Mesodermal cell (in vitro differentiated cells): ENCODE measurements around the gene ENO1.
"Not testable (repeated sequence)": the region's sequence is repeated elsewhere in the genome, so short reads cannot be mapped to it uniquely, and the experiment has no call there.

Source experiments
- H3K27ac ChIP-seq: 2 replicates; pipeline ENCODE4 v1.7.0; 2013; ENCODE audit warnings: mild to moderate bottlenecking, low read depth, low read length, moderate library complexity; ENCODE audit not compliant: severe bottlenecking
- H3K36me3 ChIP-seq: 2 replicates; pipeline ENCODE4 v1.7.1; 2013; ENCODE audit warnings: mild to moderate bottlenecking, low read length, moderate library complexity; ENCODE audit not compliant: control insufficient read depth, insufficient read depth
- H3K4me1 ChIP-seq: one replicate; pipeline ENCODE4 v1.7.1; 2013; ENCODE audit warnings: mild to moderate bottlenecking, low read length; ENCODE audit not compliant: insufficient read depth, control insufficient read depth, poor library complexity, severe bottlenecking
- H3K4me3 ChIP-seq: 2 replicates; pipeline ENCODE4 v1.7.0; 2013; ENCODE audit warnings: low read length, control low read depth, mild to moderate bottlenecking; ENCODE audit not compliant: insufficient read depth, poor library complexity, severe bottlenecking; ENCODE audit errors: extremely low read depth
- H3K9me3 ChIP-seq: 2 replicates; pipeline ENCODE4 v1.7.1; 2013; ENCODE audit warnings: mild to moderate bottlenecking, low read length, moderate library complexity; ENCODE audit not compliant: control insufficient read depth
- WGBS, 2 experiments: methylation state at CpG; one replicate each; pipeline ENCODE4 v1.1.5; 2013; ENCODE audit warnings: missing lambda C conversion rate in 2 of 2; ENCODE audit not compliant: insufficient coverage in 2 of 2; 5-methylcytosine and 5-hydroxymethylcytosine counted together

Gene ENO1

GRCh38 chr1:8896775-8897174 lies 18.3 kb upstream of the ENO1 start:
- H3K4me1 ChIP-seq, H3K4me3 ChIP-seq, H3K27ac ChIP-seq, H3K9me3 ChIP-seq, H3K36me3 ChIP-seq: not testable (repeated sequence)
- WGBS, 2 experiments = 76 to 89% methylated on average over 3 of the region's 3 CpGs

GRCh38 chr1:8892026-8892425 lies 13.5 kb upstream of the ENO1 start:
- H3K36me3 ChIP-seq = no peaks in the 10 kb centered on the region
- H3K27ac ChIP-seq = no peak overlapping the region
- WGBS, 2 experiments = 87 to 94% methylated on average over 5 to 6 of the region's 6 CpGs
- peaks cover 8% of the 10 kb centered on the region for H3K4me1 ChIP-seq
- H3K4me3 ChIP-seq = no peak overlapping the region
- H3K9me3 ChIP-seq = no peaks in the 10 kb centered on the region

GRCh38 chr1:8891401-8891800 lies 12.9 kb upstream of the ENO1 start:
- Histone ChIP-seq H3K4me1 (peaks cover 8% of the 10 kb centered on the region), H3K9me3 (no peaks in the 10 kb centered on the region), H3K36me3 (no peaks in the 10 kb centered on the region), H3K4me3 (no peak overlapping the region), H3K27ac (no peak overlapping the region)
- 84 to 100% methylated on average over 2 of the region's 3 CpGs for WGBS, 2 experiments

- 89 to 95% methylated on average over 8 to 12 of the region's 18 CpGs for WGBS, 2 experiments
- H3K36me3 ChIP-seq = no peaks in the 10 kb centered on the region
- H3K9me3 ChIP-seq = no peaks in the 10 kb centered on the region
- H3K27ac ChIP-seq = no peak overlapping the region
- H3K4me3 ChIP-seq = no peak overlapping the region
- peaks cover 10% of the 10 kb centered on the region for H3K4me1 ChIP-seq
Observed at GRCh38 chr1:8889925-8890785, 11.7 kb upstream of the ENO1 start.

GRCh38 chr1:8889103-8889846 lies 10.8 kb upstream of the ENO1 start:
- Histone ChIP-seq H3K4me1 (peaks cover 12% of the 10 kb centered on the region), H3K36me3 (no peaks in the 10 kb centered on the region), H3K27ac (no peak overlapping the region), H3K9me3 (no peaks in the 10 kb centered on the region), H3K4me3 (no peak overlapping the region)
- 91 to 94% methylated on average over 8 to 9 of the region's 11 CpGs for WGBS, 2 experiments

- no peak overlapping the region for H3K4me3 ChIP-seq
- H3K4me1 ChIP-seq = peaks cover 18% of the 10 kb centered on the region
- no peaks in the 10 kb centered on the region for H3K36me3 ChIP-seq
- H3K27ac ChIP-seq = no peak overlapping the region
- WGBS, 2 experiments = 94% methylated on average over 2 of the region's 2 CpGs; no CpG with 5 or more reads in 1 of the 2 experiments
- H3K9me3 ChIP-seq = no peaks in the 10 kb centered on the region
Observed at GRCh38 chr1:8886589-8886988, 8.1 kb upstream of the ENO1 start.

- not testable (repeated sequence) for H3K4me3 ChIP-seq, H3K36me3 ChIP-seq, H3K27ac ChIP-seq, H3K9me3 ChIP-seq
- WGBS, 2 experiments = 70 to 89% methylated on average over 2 to 5 of the region's 9 CpGs
- peaks cover 18% of the 10 kb centered on the region for H3K4me1 ChIP-seq
Observed at GRCh38 chr1:8886031-8886524, 7.6 kb upstream of the ENO1 start.

- H3K4me3 ChIP-seq, H3K27ac ChIP-seq, H3K9me3 ChIP-seq, H3K36me3 ChIP-seq: not testable (repeated sequence)
- 80 to 85% methylated on average over 11 of the region's 13 CpGs for WGBS, 2 experiments
- H3K4me1 ChIP-seq = peaks cover 23% of the 10 kb centered on the region
Observed at GRCh38 chr1:8884105-8884504, 5.6 kb upstream of the ENO1 start.

GRCh38 chr1:8883491-8883890 lies 5.0 kb upstream of the ENO1 start:
- no peak overlapping the region for H3K4me3 ChIP-seq
- peaks cover 23% of the 10 kb centered on the region for H3K4me1 ChIP-seq
- no peaks in the 10 kb centered on the region for H3K36me3 ChIP-seq
- H3K9me3 ChIP-seq = no peaks in the 10 kb centered on the region
- peak overlapping the region; percentile 8 for H3K27ac ChIP-seq
- WGBS, 2 experiments = 0 to 38% methylated on average over 1 of the region's 3 CpGs

GRCh38 chr1:8879922-8880676 lies 1.6 kb upstream of the ENO1 start:
- Histone ChIP-seq H3K9me3 (no peaks in the 10 kb centered on the region), H3K27ac (peak overlapping the region; percentile 96), H3K4me1 (peaks cover 31% of the 10 kb centered on the region), H3K4me3 (peak overlapping the region; percentile 97), H3K36me3 (peaks cover 21% of the 10 kb centered on the region)
- whole genome bisulfite sequencing, 2 experiments = 13 to 40% methylated on average over 2 to 6 of the region's 9 CpGs
